ENCODE measurements around the gene CEPT1.

CEPT1 gene

DNA sequence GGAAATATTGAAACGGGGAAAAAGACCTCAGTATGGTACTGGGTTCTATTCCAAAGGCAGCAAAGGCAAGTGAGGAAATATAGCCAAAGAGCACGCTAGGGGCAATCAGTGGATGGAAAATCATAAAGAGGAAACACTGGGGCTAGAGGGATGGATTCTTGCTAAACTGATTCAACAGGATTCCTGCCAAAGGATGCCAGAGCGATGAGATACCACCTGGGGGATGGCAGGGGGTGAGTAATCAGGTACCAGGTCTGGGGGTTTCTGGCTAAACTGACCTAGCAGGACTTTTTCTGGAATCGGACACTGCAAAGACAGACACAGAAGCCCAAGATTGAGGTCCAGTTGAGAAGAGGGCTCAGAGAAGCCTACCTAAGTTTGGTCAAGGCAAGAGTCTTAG is 94.2 kb downstream of the CEPT1 start:
- DNase-seq = no peak

Data from CD4-positive, alpha-beta T cell treated with Interferon gamma for 1 hour (primary cell).